Activated CD8-positive, alpha-beta memory T cell treated with anti-CD3 and anti-CD28 coated beads, Interleukin-2, amount 10 ng/mL, durations not matched to agents 7 days and 5 days (primary cell): Measurements from ENCODE around the gene KLHL36. TPM values are rescaled to one million over a fixed set of nuclear protein-coding genes. Genes with fewer than 3 reads are reported as not detected.
"Not testable (repeated sequence)": the region's sequence is repeated elsewhere in the genome, so short reads cannot be mapped to it uniquely, and the experiment has no call there.

Source experiments
- ATAC-seq: fragments of 150-1000 bp; cut with Tn5 transposase; one replicate; pipeline ENCODE4 v1.10.0; 2021; ENCODE audit warnings: moderate library complexity
- CTCF ChIA-PET: fragments of 350-600 bp; sonication (Branson Sonifier 250); formaldehyde crosslinking; loops from one replicate; lab custom pipeline; 2021; ENCODE audit warnings: antibody characterized with exemption; lab: Charles Lee
- DNase-seq: peaks from one replicate; pipeline ENCODE4 v3.0.0-alpha.2; 2020
- H3K27ac Mint-ChIP-seq: one replicate; pipeline ENCODE4 v1.8.0; 2021; ENCODE audit warnings: mild to moderate bottlenecking, mixed read lengths
- H3K27me3 Mint-ChIP-seq: one replicate; pipeline ENCODE4 v1.8.0; 2021; ENCODE audit warnings: mixed read lengths
- H3K36me3 Mint-ChIP-seq: one replicate; pipeline ENCODE4 v1.8.0; 2021; ENCODE audit warnings: mild to moderate bottlenecking, mixed read lengths
- H3K4me1 Mint-ChIP-seq: one replicate; pipeline ENCODE4 v1.8.0; 2021; ENCODE audit warnings: mixed read lengths
- H3K4me3 Mint-ChIP-seq: one replicate; pipeline ENCODE4 v1.8.0; 2021; ENCODE audit warnings: mild to moderate bottlenecking, moderate library complexity, mixed read lengths
- H3K9me3 Mint-ChIP-seq: one replicate; pipeline ENCODE4 v1.8.0; 2022; ENCODE audit warnings: low read depth, mixed read lengths
- total RNA-seq, 2 experiments: library from RNA; stranded (reverse); gene quantifications; one replicate each; pipeline ENCODE4 v1.2.3, GENCODE V29; 2021

The KLHL36 gene
- total RNA-seq, 2 experiments from 2014 or later, result 38.5 to 44.9 TPM

DNA sequence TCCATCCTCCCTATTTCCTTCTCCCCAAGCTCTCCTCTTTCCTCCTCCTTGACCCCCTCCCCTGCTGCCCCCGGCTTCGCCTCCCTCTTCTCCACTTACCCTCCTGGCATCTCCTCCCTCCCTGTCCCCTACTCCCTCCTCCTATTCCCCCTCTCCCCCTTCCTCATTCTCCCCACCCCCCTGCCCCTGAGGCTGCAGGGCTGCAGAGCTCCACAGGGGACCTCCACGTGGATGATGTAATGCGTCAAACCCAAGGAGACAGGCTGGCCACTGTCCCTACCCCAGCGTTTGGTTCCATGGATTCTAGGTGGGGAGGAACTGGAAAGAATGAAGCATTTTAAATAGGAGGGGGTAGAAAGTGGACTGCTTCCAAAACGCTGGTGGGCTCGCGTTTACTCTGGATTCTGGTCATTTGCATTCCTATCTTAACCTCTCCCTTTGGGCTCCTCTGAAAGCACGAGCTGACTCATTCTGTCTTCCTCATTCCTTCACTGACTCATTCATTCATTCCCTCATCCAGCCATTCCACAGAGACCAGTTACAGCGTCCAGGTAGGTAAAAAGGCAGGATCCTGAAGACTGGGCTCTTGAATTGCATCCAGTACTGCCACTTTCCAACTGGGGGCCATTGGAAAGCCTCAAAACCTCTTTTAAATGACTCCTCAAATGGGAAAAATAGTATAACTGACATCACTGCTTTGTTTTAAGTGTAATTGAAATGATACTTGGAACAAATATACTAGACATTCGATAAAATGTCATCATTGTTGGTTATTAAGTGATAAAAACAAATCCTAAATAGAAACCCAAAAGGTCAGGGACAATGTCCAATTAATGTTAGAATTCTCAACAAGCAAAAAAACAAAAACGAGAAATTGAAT, 29.5 kb upstream of the KLHL36 start:
- CTCF ChIA-PET, result interaction anchor here (0.9 to 9.7 kb wide), 9 partner anchors 19 to 342 kb away, joined by 3 to 88 read pairs (median 5); no protein-coding TSS in a partner anchor
- Mint-ChIP-seq H3K9me3 (no peaks in the 10 kb centered on the region), H3K27ac (no peak overlapping the region), H3K4me3 (peak overlapping the region; percentile 96), H3K27me3 (peaks cover 21% of the 10 kb centered on the region), H3K36me3 (peaks cover 36% of the 10 kb centered on the region), H3K4me1 (peaks cover 32% of the 10 kb centered on the region)
- DNase-seq (no peak), ATAC-seq (no peak)

DNA sequence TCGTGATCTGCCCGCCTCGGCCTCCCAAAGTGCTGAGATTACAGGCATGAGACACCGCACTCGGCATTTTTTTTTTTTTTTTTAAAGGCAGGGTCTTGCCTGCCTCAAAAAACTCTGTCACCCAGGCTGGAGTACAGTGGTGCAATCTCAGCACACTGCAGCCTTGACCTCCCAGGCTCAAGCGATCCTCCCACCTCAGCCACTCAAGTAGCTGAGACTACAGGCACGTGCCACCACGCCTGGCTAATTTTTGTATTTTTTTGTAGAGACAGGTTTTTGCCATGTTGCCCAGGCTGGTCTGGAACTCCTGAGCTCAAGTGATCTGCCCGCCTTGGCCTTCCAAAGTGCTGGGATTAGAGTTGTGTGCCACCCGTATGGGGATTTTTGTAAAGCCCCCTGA, 27.4 kb upstream of the KLHL36 start:
- not testable (repeated sequence) for H3K4me3 Mint-ChIP-seq, H3K9me3 Mint-ChIP-seq, ATAC-seq, DNase-seq, H3K27ac Mint-ChIP-seq
- H3K36me3 Mint-ChIP-seq, result peaks cover 15% of the 10 kb centered on the region
- CTCF ChIA-PET, result interaction anchor here (0.8 to 4.3 kb wide), 14 partner anchors 13 to 344 kb away, joined by 3 to 127 read pairs (median 5); partner anchors contain the start of gene MEAK7
- peaks cover 18% of the 10 kb centered on the region for H3K4me1 Mint-ChIP-seq
- H3K27me3 Mint-ChIP-seq, result peaks cover 30% of the 10 kb centered on the region

DNA sequence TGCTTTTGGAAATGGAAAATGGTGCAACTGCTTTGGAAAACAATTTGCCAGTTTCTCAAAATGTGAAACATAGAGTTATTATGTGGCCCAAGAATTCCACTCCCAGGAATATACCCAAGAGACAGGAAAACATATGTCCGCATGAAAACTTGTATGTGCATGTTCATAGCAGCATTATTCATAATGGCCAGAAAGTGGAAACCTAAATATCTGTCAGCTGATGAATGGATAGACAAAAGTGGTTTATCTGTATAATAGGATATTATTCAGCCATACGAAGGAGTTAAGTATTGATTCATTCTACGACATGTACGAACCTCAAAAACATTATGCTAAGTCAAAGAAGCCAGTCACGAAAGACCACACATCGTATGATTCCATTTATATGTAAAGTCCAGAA, 22.8 kb upstream of the KLHL36 start:
- H3K27ac Mint-ChIP-seq, result no peak overlapping the region
- no peaks in the 10 kb centered on the region for H3K9me3 Mint-ChIP-seq
- H3K4me3 Mint-ChIP-seq, result no peak overlapping the region
- DNase-seq, result no peak
- peaks cover 38% of the 10 kb centered on the region for H3K27me3 Mint-ChIP-seq
- H3K36me3 Mint-ChIP-seq, result no peaks in the 10 kb centered on the region
- ATAC-seq, result no peak
- peaks cover 13% of the 10 kb centered on the region for H3K4me1 Mint-ChIP-seq
- CTCF ChIA-PET, result interaction anchor here (1.0 kb wide), 1 partner anchor 100 kb away, joined by 3 read pairs; no protein-coding TSS in a partner anchor

DNA sequence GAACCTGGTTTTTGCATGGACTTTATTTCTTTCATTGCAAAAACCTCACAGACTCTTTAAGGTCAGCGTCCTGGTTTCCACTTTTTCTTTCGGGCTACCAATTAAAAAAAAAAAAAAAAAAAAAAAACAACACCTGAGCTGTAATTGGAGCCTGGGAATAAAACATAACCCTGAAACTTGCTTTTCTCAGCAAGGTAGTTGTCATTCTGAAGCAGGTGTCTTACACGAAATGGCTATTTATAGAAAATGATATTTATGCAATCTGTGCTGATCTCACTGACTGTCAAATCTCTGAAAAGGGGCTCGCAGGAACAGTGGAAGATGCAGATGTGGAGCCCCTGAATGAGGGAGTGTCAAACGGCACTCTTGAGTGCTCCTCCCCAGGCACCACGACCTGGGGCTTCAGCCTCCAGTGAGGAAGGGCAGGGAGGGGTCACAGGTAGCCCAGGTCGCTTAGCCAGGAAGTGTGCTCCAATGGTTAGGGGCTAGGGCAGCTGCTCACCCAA, 20.0 kb upstream of the KLHL36 start:
- Mint-ChIP-seq H3K4me1 (peaks cover 22% of the 10 kb centered on the region), H3K9me3 (no peaks in the 10 kb centered on the region), H3K36me3 (no peaks in the 10 kb centered on the region), H3K27ac (no peak overlapping the region), H3K27me3 (peaks cover 53% of the 10 kb centered on the region), H3K4me3 (no peak overlapping the region)
- DNase-seq (no peak), ATAC-seq (no peak)
- CTCF ChIA-PET, result interaction anchor here (0.5 to 2.6 kb wide), 4 partner anchors 49 to 118 kb away, joined by 3 to 11 read pairs (median 4); no protein-coding TSS in a partner anchor

DNA sequence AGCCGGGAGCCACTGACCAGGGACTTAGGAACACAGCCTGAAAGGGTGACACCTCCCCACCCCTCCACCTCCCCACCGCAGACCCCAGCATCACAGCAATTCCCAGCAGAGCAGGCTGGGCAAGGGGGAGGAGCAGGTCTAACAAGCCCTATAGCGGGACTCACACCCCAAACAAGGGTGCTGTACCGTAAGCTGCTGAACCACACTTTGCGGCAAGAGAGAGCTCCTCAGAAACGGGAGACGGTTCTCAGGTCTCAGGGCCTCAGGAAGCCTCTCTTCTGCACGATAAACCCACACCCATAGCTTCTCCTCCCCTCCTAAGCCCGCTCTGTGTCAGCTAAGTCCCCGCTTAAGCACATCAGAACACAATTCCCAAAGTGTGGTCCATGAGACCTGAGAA, 18.7 kb upstream of the KLHL36 start:
- Mint-ChIP-seq H3K4me1 (peaks cover 22% of the 10 kb centered on the region), H3K36me3 (no peaks in the 10 kb centered on the region), H3K9me3 (no peaks in the 10 kb centered on the region), H3K4me3 (no peak overlapping the region), H3K27me3 (peaks cover 51% of the 10 kb centered on the region), H3K27ac (no peak overlapping the region)
- CTCF ChIA-PET, result interaction anchor here (0.7 to 2.6 kb wide), 4 partner anchors 8 to 109 kb away, joined by 3 to 11 read pairs (median 3); no protein-coding TSS in a partner anchor
- ATAC-seq, result no peak
- DNase-seq, result no peak

DNA sequence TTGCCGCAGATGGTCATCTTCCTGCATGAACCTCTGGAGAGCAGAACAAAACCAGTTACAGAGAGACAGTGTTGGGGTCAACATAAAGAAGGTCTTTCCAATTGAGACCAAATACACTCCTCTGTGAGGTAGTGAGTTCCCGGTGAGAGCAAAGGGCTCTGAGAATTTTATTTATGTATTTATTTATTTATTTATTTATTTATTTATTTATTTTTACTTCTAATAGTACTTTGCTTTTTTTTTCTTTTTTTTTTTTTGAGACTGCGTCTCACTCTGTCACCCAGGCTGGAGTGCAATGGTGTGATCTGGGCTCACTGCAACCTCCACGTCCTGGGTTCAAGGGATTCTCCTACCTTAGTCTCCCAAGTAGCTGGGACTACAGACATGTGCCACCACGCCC, 18.3 kb upstream of the KLHL36 start:
- Mint-ChIP-seq H3K27ac (no peak overlapping the region), H3K36me3 (no peaks in the 10 kb centered on the region), H3K27me3 (peaks cover 50% of the 10 kb centered on the region), H3K9me3 (no peaks in the 10 kb centered on the region), H3K4me3 (no peak overlapping the region), H3K4me1 (peaks cover 22% of the 10 kb centered on the region)
- CTCF ChIA-PET, result interaction anchor here (0.7 to 2.6 kb wide), 4 partner anchors 8 to 109 kb away, joined by 3 to 11 read pairs (median 3); no protein-coding TSS in a partner anchor
- ATAC-seq (no peak), DNase-seq (no peak)

DNA sequence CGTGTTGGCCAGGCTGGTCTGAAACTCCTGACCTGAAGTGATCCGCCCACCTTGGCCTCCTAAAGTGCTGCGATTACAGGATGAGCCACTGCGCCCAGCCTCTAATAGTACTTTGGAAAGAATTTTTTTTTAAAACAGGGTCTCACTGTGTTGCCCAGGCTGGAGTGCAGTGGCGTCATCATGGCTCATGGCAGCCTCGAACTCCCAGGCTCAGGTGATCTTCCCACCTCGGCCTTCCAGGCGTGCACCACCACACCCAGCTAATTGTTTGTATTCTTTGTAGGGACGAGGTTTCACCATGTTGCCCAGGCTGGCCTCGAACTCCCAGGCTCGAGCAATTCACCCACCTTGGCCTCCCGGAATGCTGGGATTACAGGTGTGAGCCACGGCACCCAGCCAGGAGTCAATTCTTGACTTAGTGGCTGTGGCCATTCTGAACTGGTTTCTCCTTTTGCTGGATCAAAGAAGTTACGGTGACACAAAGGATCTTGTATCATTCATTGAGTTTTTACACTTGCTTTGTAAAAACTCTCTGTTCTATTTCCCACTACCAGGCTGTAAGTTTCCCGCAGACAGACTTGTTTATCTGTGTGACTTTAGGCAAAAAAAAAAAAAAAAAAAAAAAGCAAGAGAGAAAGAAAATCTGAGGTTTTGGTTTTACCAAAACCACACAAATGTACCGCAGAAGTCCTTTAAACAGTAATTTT, 17.7 kb upstream of the KLHL36 start:
- peak overlapping the region; percentile 14 for H3K4me3 Mint-ChIP-seq
- H3K27ac Mint-ChIP-seq, result peak overlapping the region; percentile 60
- DNase-seq, result no peak
- H3K9me3 Mint-ChIP-seq, result no peaks in the 10 kb centered on the region
- CTCF ChIA-PET, result interaction anchor here (1.7 to 2.6 kb wide), 2 partner anchors 94 to 95 kb away, joined by 5 to 11 read pairs; no protein-coding TSS in a partner anchor
- peaks cover 54% of the 10 kb centered on the region for H3K27me3 Mint-ChIP-seq
- ATAC-seq, result peak; percentile 40
- H3K36me3 Mint-ChIP-seq, result no peaks in the 10 kb centered on the region
- peaks cover 22% of the 10 kb centered on the region for H3K4me1 Mint-ChIP-seq

DNA sequence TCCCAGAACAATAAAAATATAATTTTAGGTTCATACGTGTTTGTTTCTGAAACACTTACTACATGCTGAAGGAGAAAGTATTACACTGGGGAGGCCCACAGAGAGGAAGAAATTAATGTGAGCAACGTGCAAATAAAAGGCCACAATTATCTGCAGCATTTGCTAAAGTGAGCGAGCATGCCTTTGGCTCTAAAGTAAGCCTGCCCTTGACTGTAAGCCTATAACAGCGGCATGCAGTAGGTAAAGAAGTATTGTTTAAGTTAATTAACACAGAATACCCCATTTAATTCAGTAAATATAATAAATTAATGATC, 17.2 kb upstream of the KLHL36 start:
- Mint-ChIP-seq H3K4me3 (no peak overlapping the region), H3K27me3 (peaks cover 59% of the 10 kb centered on the region), H3K4me1 (peaks cover 22% of the 10 kb centered on the region)

DNA sequence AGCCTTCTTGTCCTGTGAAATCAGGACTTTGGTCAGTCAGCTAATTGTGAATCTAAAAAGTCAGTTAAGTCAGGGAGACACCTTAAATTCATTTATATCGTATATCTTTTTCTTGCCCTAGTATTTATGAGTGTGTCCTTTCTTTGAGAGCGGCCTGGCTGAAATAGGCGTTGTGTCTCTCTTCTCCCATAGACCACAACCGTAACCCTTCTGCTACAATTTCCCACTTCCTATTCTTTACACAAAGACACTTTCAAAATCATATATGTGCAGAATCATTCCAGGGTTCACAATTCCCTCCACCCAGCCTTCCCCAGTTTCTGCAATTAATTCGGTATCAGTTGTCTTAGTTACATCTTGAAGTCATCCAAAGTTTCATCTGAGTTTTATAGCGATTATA, 16.4 kb upstream of the KLHL36 start:
- peaks cover 58% of the 10 kb centered on the region for H3K27me3 Mint-ChIP-seq
- ATAC-seq (no peak), DNase-seq (no peak)
- H3K9me3 Mint-ChIP-seq, result no peaks in the 10 kb centered on the region
- H3K4me3 Mint-ChIP-seq, result no peak overlapping the region
- H3K36me3 Mint-ChIP-seq, result no peaks in the 10 kb centered on the region
- no peak overlapping the region for H3K27ac Mint-ChIP-seq
- peaks cover 22% of the 10 kb centered on the region for H3K4me1 Mint-ChIP-seq
- CTCF ChIA-PET, result interaction anchor here (0.8 to 1.7 kb wide), 2 partner anchors 91 to 94 kb away, joined by 3 to 5 read pairs; no protein-coding TSS in a partner anchor

More for the DNA sequence above, 17.2 kb upstream of the KLHL36 start:
- no peaks in the 10 kb centered on the region for H3K36me3 Mint-ChIP-seq
- no peaks in the 10 kb centered on the region for H3K9me3 Mint-ChIP-seq
- ATAC-seq, result peak; percentile 45
- CTCF ChIA-PET, result interaction anchor here (0.8 to 1.7 kb wide), 2 partner anchors 92 to 95 kb away, joined by 3 to 5 read pairs; no protein-coding TSS in a partner anchor
- H3K27ac Mint-ChIP-seq, result no peak overlapping the region
- no peak for DNase-seq

DNA sequence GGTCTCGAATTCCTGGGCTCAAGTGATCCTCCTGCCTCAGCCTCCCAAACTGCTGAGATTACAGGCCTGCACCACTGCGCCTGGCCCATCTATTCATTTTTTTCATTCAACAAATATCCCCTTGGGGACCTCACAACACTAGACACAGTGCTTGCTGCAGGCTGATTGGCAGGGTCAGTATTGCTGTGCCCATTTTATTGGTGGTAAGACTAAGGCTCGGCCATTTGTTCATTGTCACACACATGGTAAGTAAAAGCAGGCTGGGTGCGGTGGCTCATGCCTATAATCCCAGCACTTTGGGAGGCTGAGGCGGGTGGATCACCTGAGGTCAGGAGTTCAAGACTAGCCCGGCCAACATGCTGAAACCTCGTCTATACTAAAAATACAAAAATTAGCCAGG, 15.4 kb upstream of the KLHL36 start:
- CTCF ChIA-PET, H3K9me3 Mint-ChIP-seq, DNase-seq, H3K4me3 Mint-ChIP-seq, H3K36me3 Mint-ChIP-seq, ATAC-seq, H3K27ac Mint-ChIP-seq: not testable (repeated sequence)
- Mint-ChIP-seq H3K27me3 (peaks cover 56% of the 10 kb centered on the region), H3K4me1 (peaks cover 24% of the 10 kb centered on the region)

DNA sequence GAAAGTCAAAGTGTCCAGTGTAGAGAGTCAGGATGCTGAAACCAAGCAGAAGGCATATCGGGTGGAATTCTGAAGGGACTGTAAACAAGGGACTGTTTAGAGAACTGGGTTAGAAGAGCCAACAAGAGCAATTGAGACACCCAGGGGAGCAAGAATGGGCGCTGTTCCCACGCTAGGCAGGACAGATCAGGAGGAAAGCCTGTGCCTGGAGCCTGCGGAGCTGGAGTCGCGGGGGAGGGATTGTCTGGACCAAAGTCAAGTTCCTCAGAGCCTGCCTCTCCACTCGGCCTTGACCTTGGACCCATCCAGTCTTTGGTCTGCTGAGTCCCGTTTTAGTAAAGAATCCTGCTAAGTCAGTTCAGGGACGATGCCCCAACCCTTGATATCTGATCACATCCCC, 14.7 kb upstream of the KLHL36 start:
- Mint-ChIP-seq H3K4me1 (peaks cover 31% of the 10 kb centered on the region), H3K36me3 (no peaks in the 10 kb centered on the region), H3K27me3 (peaks cover 50% of the 10 kb centered on the region), H3K4me3 (no peak overlapping the region), H3K9me3 (no peaks in the 10 kb centered on the region), H3K27ac (no peak overlapping the region)
- ATAC-seq, result no peak
- CTCF ChIA-PET, result no interaction called here
- DNase-seq, result no peak

DNA sequence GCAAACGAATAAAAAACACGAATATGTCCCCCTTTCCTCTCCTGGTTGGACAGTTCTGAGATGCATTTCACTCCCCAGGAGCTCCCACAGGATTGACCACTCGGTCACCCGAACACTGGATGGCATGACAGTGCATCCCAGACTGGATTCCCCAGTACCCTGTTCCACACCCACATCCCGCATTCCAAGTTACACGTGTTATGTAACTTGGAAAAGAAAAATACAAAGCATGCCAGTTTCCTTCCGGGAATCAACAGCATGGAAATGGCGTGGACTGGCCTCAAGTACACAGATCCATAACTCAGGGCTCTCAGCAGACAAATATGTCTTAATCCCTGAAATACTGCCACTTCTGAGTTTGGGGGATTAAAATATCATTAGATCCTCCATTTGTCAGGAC, 12.6 kb upstream of the KLHL36 start:
- no peaks in the 10 kb centered on the region for H3K9me3 Mint-ChIP-seq
- H3K36me3 Mint-ChIP-seq, result peaks cover 1% of the 10 kb centered on the region
- DNase-seq, result no peak
- no peak overlapping the region for H3K27ac Mint-ChIP-seq
- peaks cover 41% of the 10 kb centered on the region for H3K27me3 Mint-ChIP-seq
- CTCF ChIA-PET, result interaction anchor here (0.7 to 0.8 kb wide), 2 partner anchors 13 to 103 kb away, joined by 3 read pairs; no protein-coding TSS in a partner anchor
- no peak overlapping the region for H3K4me3 Mint-ChIP-seq
- peaks cover 39% of the 10 kb centered on the region for H3K4me1 Mint-ChIP-seq
- no peak for ATAC-seq

DNA sequence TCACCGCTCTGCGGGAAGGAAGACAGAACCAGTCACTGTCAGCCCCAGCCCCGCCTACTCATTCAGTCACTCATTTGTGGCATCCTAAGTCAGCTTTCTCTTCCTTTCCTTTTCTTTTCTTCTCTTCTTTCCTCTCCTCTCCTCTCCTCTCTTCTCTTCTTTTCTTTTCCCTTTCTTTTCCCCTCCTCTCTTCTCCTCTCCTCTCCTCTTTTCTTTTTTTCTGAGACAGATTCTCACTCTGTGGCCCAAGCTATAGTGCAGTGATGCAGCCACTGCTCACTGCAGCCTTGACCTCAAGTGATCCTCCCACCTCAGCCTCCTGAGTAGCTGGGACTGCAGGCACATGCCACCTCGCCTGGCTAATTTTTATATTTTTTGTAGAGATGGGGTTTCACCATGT, 10.6 kb upstream of the KLHL36 start:
- H3K4me1 Mint-ChIP-seq, result peaks cover 35% of the 10 kb centered on the region
- H3K9me3 Mint-ChIP-seq, result no peaks in the 10 kb centered on the region
- CTCF ChIA-PET, result interaction anchor here (0.8 to 1.5 kb wide), 7 partner anchors 8 to 101 kb away, joined by 3 to 5 read pairs (median 4); no protein-coding TSS in a partner anchor
- H3K4me3 Mint-ChIP-seq, result no peak overlapping the region
- no peak for ATAC-seq
- H3K27me3 Mint-ChIP-seq, result peaks cover 29% of the 10 kb centered on the region
- H3K36me3 Mint-ChIP-seq, result peaks cover 1% of the 10 kb centered on the region
- DNase-seq, result no peak
- H3K27ac Mint-ChIP-seq, result no peak overlapping the region
